A549 (cell line): ENCODE results near the gene TSPAN3. TPM values are rescaled to one million over a fixed set of nuclear protein-coding genes. Genes with fewer than 3 reads are reported as not detected.

ENCODE experiments used
- ATAC-seq, 2 experiments: fragments of 200-7000 bp in 1 of 2; fragments of >200 bp in 1 of 2; cut with Nextera tagmentation in 1 of 2; cut with Tn5 transposase in 1 of 2; 3 replicates each; pipeline versions ENCODE4 v1.8.0 to v1.9.1; 2018 to 2020; ENCODE audit warnings: mild to moderate bottlenecking in 1 of 2, moderate library complexity in 1 of 2
- CTCF ChIA-PET: fragments of 300-600 bp; sonication (Branson Sonifier 250); formaldehyde crosslinking; extraction: SDS; loops from one replicate; lab custom pipeline; 2021; ENCODE audit warnings: antibody characterized with exemption, inconsistent platforms; lab: Yijun Ruan, JAX
- POLR2A ChIA-PET: fragments of 350-600 bp; formaldehyde crosslinking; extraction: SDS; loops from one replicate; lab custom pipeline; 2021; ENCODE audit warnings: antibody characterized with exemption, inconsistent platforms; lab: Yijun Ruan, JAX
- DNase-seq, 2 experiments: peaks; one replicate each; pipeline versions ENCODE4 v3.0.0 to v3.0.0-alpha.2; 2011 to 2016; ENCODE audit warnings: low read depth in 1 of 2, low spot score in 1 of 2
- FAIRE-seq: peaks from 2 replicates; lab custom pipeline; 2011; peaks lifted over from hg19 to GRCh38; lab: Jason Lieb, UNC
- H3K27ac ChIP-seq, 2 experiments: fragments of >200 bp; sonication (Bioruptor Twin); formaldehyde crosslinking; 3 replicates each; pipeline ENCODE4 v1.5.1; 2016 to 2017
- H3K4me1 ChIP-seq: fragments of >200 bp; sonication (Bioruptor Twin); formaldehyde crosslinking; 3 replicates; pipeline ENCODE4 v1.6.1; 2016
- H3K4me2 ChIP-seq: fragments of >200 bp; sonication (Bioruptor Twin); formaldehyde crosslinking; 3 replicates; pipeline ENCODE4 v1.6.1; 2016
- H3K4me3 ChIP-seq: fragments of >200 bp; sonication (Bioruptor Twin); formaldehyde crosslinking; 3 replicates; pipeline ENCODE4 v1.5.1; 2016
- H3K9me3 ChIP-seq: fragments of >200 bp; sonication (Bioruptor Twin); formaldehyde crosslinking; 3 replicates; pipeline ENCODE4 v1.6.1; 2016
- BHLHE40 ChIP-seq: IDR thresholded peaks from 2 replicates; pipeline ENCODE4 v1.6.1; 2012; ENCODE audit warnings: low read depth, low read length, inconsistent platforms
- CBX2 ChIP-seq: fragments of 200-600 bp; sonication (generic); IDR thresholded peaks from 2 replicates; pipeline ENCODE4 v1.6.1; 2016; ENCODE audit warnings: low read depth, mild to moderate bottlenecking, borderline replicate concordance
- CBX8 ChIP-seq: fragments of 200-600 bp; sonication (generic); IDR thresholded peaks from 2 replicates; pipeline ENCODE4 v1.6.1; 2016
- EHF ChIP-seq: fragments of 250-450 bp; sonication (Bioruptor Pico); IDR thresholded peaks from 2 replicates; pipeline ENCODE4 v1.5.0; 2020; ENCODE audit warnings: mild to moderate bottlenecking
- EHMT2 ChIP-seq: fragments of 200-600 bp; sonication (generic); IDR thresholded peaks from 2 replicates; pipeline ENCODE4 v1.6.1; 2016; ENCODE audit warnings: antibody characterized with exemption, low read depth, mild to moderate bottlenecking, moderate library complexity
- EP300 ChIP-seq, 2 experiments: fragments of >200 bp; sonication (Bioruptor Twin); formaldehyde crosslinking; IDR thresholded peaks; 2 replicates in 1 of 2; 3 replicates in 1 of 2; pipeline ENCODE4 v1.6.1; 2016 to 2017
- ESRRA ChIP-seq: fragments of 150-350 bp; IDR thresholded peaks from 2 replicates; pipeline ENCODE4 v1.6.1; 2014; ENCODE audit warnings: mild to moderate bottlenecking, low read length, borderline replicate concordance
- HEYL ChIP-seq: fragments of 250-450 bp; sonication (Bioruptor Pico); IDR thresholded peaks from 2 replicates; pipeline ENCODE4 v1.8.0; 2021; ENCODE audit warnings: mild to moderate bottlenecking, moderate library complexity
- HMGXB4 ChIP-seq: fragments of 250-450 bp; sonication (Bioruptor Pico); IDR thresholded peaks from 2 replicates; pipeline ENCODE4 v1.5.0; 2021; ENCODE audit warnings: mild to moderate bottlenecking, moderate library complexity, borderline replicate concordance
- HOXB13 ChIP-seq: fragments of 250-450 bp; sonication (Bioruptor Pico); IDR thresholded peaks from 2 replicates; pipeline ENCODE4 v1.5.0; 2020; ENCODE audit warnings: low read depth, mild to moderate bottlenecking, moderate library complexity
- JUN ChIP-seq, 2 experiments: fragments of >200 bp; sonication (Bioruptor Twin); formaldehyde crosslinking; IDR thresholded peaks; 2 replicates in 1 of 2; 3 replicates in 1 of 2; pipeline ENCODE4 v1.6.1; 2016 to 2017
- MAX ChIP-seq: IDR thresholded peaks from 2 replicates; pipeline ENCODE4 v1.6.1; 2012
- MAZ ChIP-seq: fragments of 150-350 bp; IDR thresholded peaks from 2 replicates; pipeline ENCODE4 v1.6.1; 2014; ENCODE audit warnings: antibody characterized with exemption, low read depth, low read length, borderline replicate concordance
- NFE2L2 ChIP-seq: fragments of 150-350 bp; conservative IDR thresholded peaks from 2 replicates; pipeline ENCODE4 v1.6.1; 2014; ENCODE audit warnings: low read length
- NR3C1 ChIP-seq: fragments of >200 bp; sonication (Bioruptor Twin); formaldehyde crosslinking; IDR thresholded peaks from 3 replicates; pipeline ENCODE4 v1.6.1; 2017
- PHF8 ChIP-seq: fragments of 200-600 bp; sonication (generic); IDR thresholded peaks from 2 replicates; pipeline ENCODE4 v1.6.1; 2016; ENCODE audit warnings: low read depth, mild to moderate bottlenecking, antibody characterized with exemption, moderate library complexity, borderline replicate concordance
- POLR2AphosphoS2 ChIP-seq: conservative IDR thresholded peaks from 2 replicates; pipeline ENCODE4 v1.6.1; 2012; ENCODE audit warnings: low read length, improper control_type of control experiment, inconsistent platforms
- RCOR1 ChIP-seq: fragments of 150-350 bp; IDR thresholded peaks from 2 replicates; pipeline ENCODE4 v1.6.1; 2014; ENCODE audit warnings: antibody characterized with exemption, low read length, low read depth
- REST ChIP-seq: fragments of 200-600 bp; sonication (generic); IDR thresholded peaks from 2 replicates; pipeline ENCODE4 v1.6.1; 2016; ENCODE audit warnings: antibody characterized with exemption, mild to moderate bottlenecking, moderate library complexity
- RFX5 ChIP-seq: fragments of 450-650 bp; IDR thresholded peaks from 2 replicates; pipeline ENCODE4 v1.7.1; 2014; ENCODE audit warnings: antibody characterized with exemption, mild to moderate bottlenecking, moderate library complexity
- RNF2 ChIP-seq: fragments of 200-600 bp; sonication (generic); IDR thresholded peaks from 2 replicates; pipeline ENCODE4 v1.6.1; 2016; ENCODE audit warnings: low read depth, mild to moderate bottlenecking, antibody characterized with exemption, moderate library complexity, borderline replicate concordance
- SMC3 ChIP-seq: fragments of >200 bp; sonication (Bioruptor Twin); formaldehyde crosslinking; IDR thresholded peaks from 3 replicates; pipeline ENCODE4 v1.6.1; 2018; ENCODE audit warnings: inconsistent platforms
- SREBF2 ChIP-seq: fragments of 450-650 bp; IDR thresholded peaks from 2 replicates; pipeline ENCODE4 v1.6.1; 2014; ENCODE audit warnings: mild to moderate bottlenecking, moderate library complexity
- TFCP2L1 ChIP-seq: fragments of 250-450 bp; sonication (Bioruptor Pico); IDR thresholded peaks from 2 replicates; pipeline ENCODE4 v1.5.0; 2021; ENCODE audit warnings: mild to moderate bottlenecking
- ZFP36 ChIP-seq: fragments of 450-650 bp; IDR thresholded peaks from 2 replicates; pipeline ENCODE4 v1.6.1; 2014; ENCODE audit warnings: borderline replicate concordance; ENCODE audit not compliant: partially characterized antibody
- WGBS: methylation state at CpG from one replicate; pipeline ENCODE4 v1.1.6; 2017; ENCODE audit errors: missing lambda C conversion rate; 5-methylcytosine and 5-hydroxymethylcytosine counted together
- polyA plus RNA-seq, 4 experiments: library from polyadenylated mRNA; depleted of rRNA in 3 of 4; stranded (reverse); fragments of >200 nt; fragmentation: RNase III in 1 of 4; extraction: RNeasy Plus Mini Kit Qiagen cat#74134 plus additional on column Dnase treatment in 1 of 4; gene quantifications; 2 replicates in 3 of 4; 3 replicates in 1 of 4; pipeline ENCODE4 v1.2.3, GENCODE V29; 2011 to 2017

TSPAN3 gene
- polyA plus RNA-seq, 2 of the 4 experiments (the other 2 are of a cell fraction): 362 to 636 TPM

DNA sequence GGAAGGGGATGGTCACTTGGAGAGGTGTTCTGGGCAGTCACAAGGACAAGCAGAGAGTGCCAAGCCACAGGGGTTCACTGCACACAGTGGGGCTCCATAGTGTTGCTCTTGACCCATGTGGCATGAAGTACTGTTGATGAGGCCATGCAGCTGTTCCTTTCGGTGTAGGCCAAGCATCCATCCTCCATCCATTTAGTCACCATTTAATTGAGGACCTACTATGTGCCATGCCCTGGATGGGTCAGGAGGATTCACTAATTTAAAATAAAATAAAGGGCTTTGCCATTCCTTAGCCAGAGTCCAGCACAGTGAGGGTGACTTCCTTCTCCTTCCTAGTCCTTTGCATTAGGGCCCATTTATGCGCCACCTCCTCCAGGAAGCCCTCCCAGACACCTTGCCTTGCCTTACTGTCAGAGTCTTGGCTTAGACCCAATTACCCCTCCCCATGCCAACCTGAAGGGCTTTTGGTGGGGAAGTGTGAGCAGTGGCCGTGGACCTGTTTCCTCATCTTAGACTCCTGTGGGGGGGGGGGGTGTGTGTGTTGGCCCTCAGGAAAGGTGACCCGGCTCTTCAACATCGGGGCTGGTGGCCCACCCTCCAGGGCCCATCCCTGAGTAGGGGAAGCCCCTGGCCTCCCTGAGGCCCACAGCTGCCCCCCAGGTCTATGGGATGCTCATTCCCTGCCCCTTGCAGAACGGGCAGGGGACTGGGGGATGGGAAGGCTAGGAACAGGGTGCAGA is 50.4 kb downstream of the TSPAN3 start:
- no peak overlapping the region for H3K4me2 ChIP-seq
- TF ChIP-seq RCOR1: no peak
- TF ChIP-seq ZFP36: peak; percentile 86
- H3K4me3 ChIP-seq: no peak overlapping the region
- POLR2A ChIA-PET: no interaction called here
- DNase-seq (no peak), FAIRE-seq (no peak), ATAC-seq (no peak)
- H3K9me3 ChIP-seq: no peaks in the 10 kb centered on the region
- 72% methylated on average over 6 of the region's 6 CpGs for WGBS
- H3K27ac ChIP-seq: no peak overlapping the region
- no peaks in the 10 kb centered on the region for H3K4me1 ChIP-seq
- CTCF ChIA-PET: interaction anchor here (1.1 to 6.4 kb wide), 4 partner anchors 14 to 523 kb away, joined by 3 to 76 read pairs (median 8); no protein-coding TSS in a partner anchor

- no peaks in the 10 kb centered on the region for H3K4me1 ChIP-seq
- no peak overlapping the region for H3K27ac ChIP-seq
- CTCF ChIA-PET: interaction anchor here (0.7 to 2.9 kb wide), 4 partner anchors 15 to 524 kb away, joined by 3 to 11 read pairs (median 5); no protein-coding TSS in a partner anchor
- FAIRE-seq: no peak
- ATAC-seq: no peak
- no peak for DNase-seq
- no peak overlapping the region for H3K4me3 ChIP-seq
- H3K4me2 ChIP-seq: no peak overlapping the region
- TF ChIP-seq RFX5 (no peak), HEYL (CRISPR knock-in tag) (no peak), MAZ (no peak), EHF (CRISPR knock-in tag) (no peak), CBX2 (no peak), HMGXB4 (CRISPR knock-in tag) (no peak), ESRRA (no peak), MAX (no peak), BHLHE40 (no peak), NR3C1 (no peak), SMC3 (no peak), EP300 (IDR thresholded peaks at IDR 0.05) (no peak), RNF2 (no peak), SREBF2 (no peak), PHF8 (no peak)
- TF ChIP-seq, all 56 proteins: peak for 0
- no peaks in the 10 kb centered on the region for H3K9me3 ChIP-seq
- POLR2A ChIA-PET: no interaction called here
- WGBS: 70% methylated on average over 12 of the region's 12 CpGs
These were observed 51.2 kb downstream of the TSPAN3 start for GRCh38 chr15:77019521-77020331.

- Histone ChIP-seq H3K4me2 (no peak overlapping the region), H3K27ac (no peak overlapping the region), H3K4me1 (no peaks in the 10 kb centered on the region), H3K9me3 (no peaks in the 10 kb centered on the region), H3K4me3 (no peak overlapping the region)
- no peak for FAIRE-seq
- 77% methylated on average over 9 of the region's 11 CpGs for WGBS
- TF ChIP-seq NFE2L2: no peak
- TF ChIP-seq EP300 (IDR thresholded peaks at IDR 0.05): no peak
- TF ChIP-seq POLR2AphosphoS2: no peak
- no peak for TF ChIP-seq ESRRA
- TF ChIP-seq HOXB13 (CRISPR knock-in tag): no peak
- no peak for TF ChIP-seq RNF2
- TF ChIP-seq CBX2: no peak
- no peak for TF ChIP-seq HEYL (CRISPR knock-in tag)
- TF ChIP-seq EHMT2: no peak
- TF ChIP-seq REST: no peak
- TF ChIP-seq CBX8: no peak
- no peak for TF ChIP-seq TFCP2L1 (CRISPR knock-in tag)
- no peak for TF ChIP-seq MAX
- TF ChIP-seq JUN (IDR thresholded peaks at IDR 0.05): no peak
- CTCF ChIA-PET: interaction anchor here (0.7 to 2.9 kb wide), 6 partner anchors 12 to 614 kb away, joined by 3 to 11 read pairs (median 5); no protein-coding TSS in a partner anchor
- POLR2A ChIA-PET: no interaction called here
- ATAC-seq: no peak
- no peak for DNase-seq
These were observed 52.0 kb downstream of the TSPAN3 start for GRCh38 chr15:77018796-77019505.
